ENCODE measurements around the gene ADM2. TPM values are rescaled to one million over a fixed set of nuclear protein-coding genes. Genes with fewer than 3 reads are reported as not detected.

Gene ADM2
- total RNA-seq, 2 donors from 2014 or later, result 2.6 to 6.7 TPM

DNA sequence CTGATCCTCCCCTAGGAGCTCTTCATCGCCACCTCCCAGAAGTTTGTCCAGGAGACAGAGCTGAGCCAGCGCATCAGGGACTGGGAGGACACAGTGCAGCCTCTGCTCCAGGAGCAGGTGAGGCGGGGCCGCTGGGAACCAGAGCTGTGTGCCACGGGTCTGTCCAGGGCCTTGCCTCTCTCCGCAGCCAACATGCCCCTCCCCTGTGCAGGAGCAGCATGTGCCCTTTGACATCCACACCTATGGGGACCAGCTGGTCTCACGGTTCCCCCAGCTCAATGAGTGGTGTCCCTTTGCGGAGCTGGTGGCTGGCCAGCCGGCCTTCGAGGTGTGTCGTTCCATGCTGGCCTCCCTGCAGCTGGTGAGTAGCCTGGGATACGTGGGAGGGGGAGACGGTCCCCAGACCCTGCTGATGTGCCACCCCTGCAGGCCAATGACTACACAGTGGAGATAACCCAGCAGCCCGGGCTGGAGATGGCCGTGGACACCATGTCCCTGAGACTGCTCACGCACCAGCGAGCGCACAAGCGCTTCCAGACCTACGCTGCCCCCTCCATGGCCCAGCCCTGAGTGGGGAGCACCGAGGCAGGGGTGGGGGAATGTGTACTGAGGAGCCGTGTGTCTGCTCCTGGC, 41.6 kb downstream of the ADM2 start:
- H3K27me3 Mint-ChIP-seq, result no peaks in the 10 kb centered on the region
- H3K4me1 Mint-ChIP-seq (ENCODE audit: low read depth in 2 of 2), result peaks cover 19 to 23% of the 10 kb centered on the region in 2 donors
- no peaks in the 10 kb centered on the region for H3K9me3 Mint-ChIP-seq
- ATAC-seq (no peak), DNase-seq (ENCODE audit: low spot score) (no peak)
- no peaks in the 10 kb centered on the region for H3K36me3 Mint-ChIP-seq
- no peak overlapping the region for H3K4me3 Mint-ChIP-seq
- no peak overlapping the region for H3K27ac Mint-ChIP-seq

DNA sequence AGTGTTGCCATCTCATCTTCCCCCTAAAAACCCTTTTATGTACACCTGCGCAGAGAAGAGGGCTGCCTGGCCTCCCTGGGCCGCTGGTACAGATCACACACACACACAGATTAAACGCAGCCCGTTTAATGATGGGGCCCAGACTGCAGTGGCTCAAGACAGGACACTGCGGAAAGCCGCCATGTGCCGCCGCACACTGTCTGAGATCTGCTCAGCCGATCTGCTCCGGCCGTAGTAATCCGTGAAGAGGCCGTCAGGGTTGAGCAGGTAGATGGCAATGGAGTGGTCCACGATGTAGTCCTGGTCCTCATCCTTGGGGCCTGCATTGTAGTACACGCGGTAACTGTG, 42.1 kb downstream of the ADM2 start:
- no peak overlapping the region for H3K27ac Mint-ChIP-seq
- DNase-seq (ENCODE audit: low spot score), result no peak
- no peaks in the 10 kb centered on the region for H3K9me3 Mint-ChIP-seq
- ATAC-seq, result no peak
- peaks cover 24 to 28% of the 10 kb centered on the region in 2 donors for H3K4me1 Mint-ChIP-seq (ENCODE audit: low read depth in 2 of 2)
- no peaks in the 10 kb centered on the region for H3K36me3 Mint-ChIP-seq
- no peak overlapping the region for H3K4me3 Mint-ChIP-seq
- no peaks in the 10 kb centered on the region for H3K27me3 Mint-ChIP-seq

GRCh38 chr22:50523806-50524675, 42.7 kb downstream of the ADM2 start:
- Mint-ChIP-seq H3K9me3 (no peaks in the 10 kb centered on the region), H3K27ac (peak overlapping the region; percentile 54 to 90), H3K27me3 (no peaks in the 10 kb centered on the region), H3K36me3 (no peaks in the 10 kb centered on the region), H3K4me1 (ENCODE audit: low read depth in 2 of 2) (peaks cover 29 to 34% of the 10 kb centered on the region in 2 donors), H3K4me3 (peak overlapping the region; percentile 87)
- ATAC-seq (no peak), DNase-seq (ENCODE audit: low spot score) (peak; percentile 58)

GRCh38 chr22:50524676-50525103, 43.3 kb downstream of the ADM2 start:
- Mint-ChIP-seq H3K9me3 (no peaks in the 10 kb centered on the region), H3K4me1 (ENCODE audit: low read depth in 2 of 2) (peaks cover 29 to 34% of the 10 kb centered on the region in 2 donors), H3K4me3 (peak overlapping the region; percentile 87), H3K27ac (peak overlapping the region; percentile 54 to 90), H3K27me3 (no peaks in the 10 kb centered on the region), H3K36me3 (no peaks in the 10 kb centered on the region)
- no peak for DNase-seq (ENCODE audit: low spot score)
- ATAC-seq, result no peak

- DNase-seq (ENCODE audit: low spot score) (peak; percentile 98), ATAC-seq (peak; percentile 69 to 75)
- H3K27ac Mint-ChIP-seq, result peak within 1 kb of the TSS; percentile 90 to 95
- peaks cover 29 to 34% of the 10 kb centered on the region in 2 donors for H3K4me1 Mint-ChIP-seq (ENCODE audit: low read depth in 2 of 2)
- peak within 1 kb of the TSS; percentile 88 for H3K4me3 Mint-ChIP-seq
- H3K36me3 Mint-ChIP-seq, result no peaks in the 10 kb centered on the region
- no peaks in the 10 kb centered on the region for H3K9me3 Mint-ChIP-seq
- no peaks in the 10 kb centered on the region for H3K27me3 Mint-ChIP-seq
Observed at GRCh38 chr22:50525104-50525857, 43.9 kb downstream of the ADM2 start, which contains the start of gene SCO2. SCO2 (minus strand) TSS chr22:50525598; CDS start chr22:50524411, 1,187 bp downstream.

GRCh38 chr22:50525858-50526107, 44.4 kb downstream of the ADM2 start:
- Mint-ChIP-seq H3K4me3 (peak overlapping the region; percentile 87), H3K36me3 (no peaks in the 10 kb centered on the region), H3K4me1 (ENCODE audit: low read depth in 2 of 2) (peaks cover 29 to 34% of the 10 kb centered on the region in 2 donors), H3K27me3 (no peaks in the 10 kb centered on the region), H3K9me3 (no peaks in the 10 kb centered on the region), H3K27ac (peak overlapping the region; percentile 54 to 90)
- ATAC-seq (no peak), DNase-seq (ENCODE audit: low spot score) (no peak)

GRCh38 chr22:50526108-50526833, 44.9 kb downstream of the ADM2 start:
- H3K27me3 Mint-ChIP-seq, result no peaks in the 10 kb centered on the region
- H3K9me3 Mint-ChIP-seq, result no peaks in the 10 kb centered on the region
- DNase-seq (ENCODE audit: low spot score) (peak; percentile 93), ATAC-seq (peak; percentile 59 to 72)
- H3K36me3 Mint-ChIP-seq, result no peaks in the 10 kb centered on the region
- H3K27ac Mint-ChIP-seq, result peak overlapping the region; percentile 93 to 95
- peak overlapping the region; percentile 88 for H3K4me3 Mint-ChIP-seq
- H3K4me1 Mint-ChIP-seq (ENCODE audit: low read depth in 2 of 2), result peaks cover 29 to 34% of the 10 kb centered on the region in 2 donors

- DNase-seq (ENCODE audit: low spot score) (peak; percentile 85), ATAC-seq (peak; percentile 21 to 25)
- Mint-ChIP-seq H3K4me1 (ENCODE audit: low read depth in 2 of 2) (peaks cover 29 to 34% of the 10 kb centered on the region in 2 donors), H3K9me3 (no peaks in the 10 kb centered on the region), H3K27ac (peak overlapping the region; percentile 93 to 95), H3K27me3 (no peaks in the 10 kb centered on the region), H3K4me3 (peak overlapping the region; percentile 88), H3K36me3 (no peaks in the 10 kb centered on the region)
Observed at GRCh38 chr22:50526834-50527801, 45.8 kb downstream of the ADM2 start.

DNA sequence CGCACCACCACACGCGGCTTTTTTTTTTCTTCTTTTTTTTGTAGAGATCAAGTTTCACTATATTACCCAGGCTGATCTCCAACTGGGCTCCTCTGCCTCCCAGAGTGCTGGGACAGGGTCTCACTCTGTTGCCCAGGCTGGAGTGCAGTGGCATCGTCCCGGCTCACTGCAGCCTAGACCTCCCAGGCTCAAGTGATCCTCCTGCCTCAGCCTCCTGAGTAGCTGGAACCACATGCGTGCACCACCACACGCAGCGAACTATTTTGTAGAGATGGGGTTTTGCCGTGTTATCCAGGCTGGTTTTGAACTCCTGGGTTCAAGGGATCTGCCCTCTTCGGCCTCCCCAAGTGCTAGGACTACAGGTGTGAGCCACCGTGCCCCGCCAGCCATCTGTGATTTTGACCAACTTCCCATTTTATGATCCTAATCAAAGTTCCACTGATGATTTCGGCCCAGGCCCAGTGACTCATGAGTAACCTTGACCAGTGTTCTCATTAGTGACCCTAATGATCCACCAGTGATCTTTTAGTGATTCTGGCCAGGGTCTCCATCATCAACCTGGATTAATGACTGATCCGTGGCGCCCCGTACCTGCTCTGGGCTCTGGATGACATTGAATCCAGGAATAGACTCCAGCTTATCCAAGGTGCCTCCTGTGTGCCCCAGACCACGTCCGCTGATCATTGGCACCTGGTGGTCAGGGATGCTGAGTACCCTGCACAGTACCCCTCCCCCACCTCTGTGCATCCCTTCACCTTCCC, 46.8 kb downstream of the ADM2 start:
- Mint-ChIP-seq H3K4me3 (peak overlapping the region; percentile 88), H3K4me1 (ENCODE audit: low read depth in 2 of 2) (peaks cover 35 to 40% of the 10 kb centered on the region in 2 donors), H3K27ac (peak overlapping the region; percentile 93 to 95), H3K36me3 (no peaks in the 10 kb centered on the region), H3K27me3 (no peaks in the 10 kb centered on the region), H3K9me3 (no peaks in the 10 kb centered on the region)
- DNase-seq (ENCODE audit: low spot score) (no peak), ATAC-seq (no peak)

GRCh38 chr22:50528682-50529415, 47.5 kb downstream of the ADM2 start:
- Mint-ChIP-seq H3K4me3 (peak overlapping the region; percentile 88), H3K27ac (peak overlapping the region; percentile 93 to 95), H3K9me3 (no peaks in the 10 kb centered on the region), H3K36me3 (no peaks in the 10 kb centered on the region), H3K27me3 (no peaks in the 10 kb centered on the region), H3K4me1 (ENCODE audit: low read depth in 2 of 2) (peaks cover 40 to 41% of the 10 kb centered on the region in 2 donors)
- no peak for ATAC-seq
- no peak for DNase-seq (ENCODE audit: low spot score)

DNA sequence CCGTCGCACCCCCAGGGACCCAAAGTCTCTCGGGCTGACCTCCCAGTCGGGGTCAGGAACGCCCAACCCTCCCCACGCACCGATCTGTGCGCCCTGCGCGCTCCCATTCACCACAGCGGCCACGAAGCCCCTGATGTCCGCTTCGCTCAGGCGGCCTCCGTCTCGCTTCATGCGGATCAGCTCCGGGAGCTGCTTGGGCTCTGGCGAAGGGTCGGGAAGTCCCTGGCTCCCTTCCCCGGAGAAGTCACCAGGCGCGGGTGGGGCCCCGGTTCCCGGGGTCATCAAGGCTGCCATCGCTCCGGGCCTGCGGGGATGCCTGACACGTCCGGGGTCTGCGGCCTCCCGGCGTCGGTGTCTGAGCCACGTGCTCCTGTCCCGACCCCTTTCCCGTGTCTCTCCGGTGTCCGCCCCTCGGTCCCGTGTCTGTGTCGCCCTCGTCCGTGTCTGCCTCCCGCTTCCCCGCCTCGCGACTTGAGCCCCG, 48.1 kb downstream of the ADM2 start:
- ATAC-seq, result no peak
- Mint-ChIP-seq H3K9me3 (no peaks in the 10 kb centered on the region), H3K27me3 (no peaks in the 10 kb centered on the region), H3K4me3 (peak overlapping the region; percentile 88), H3K4me1 (ENCODE audit: low read depth in 2 of 2) (peaks cover 40 to 42% of the 10 kb centered on the region in 2 donors), H3K36me3 (no peaks in the 10 kb centered on the region), H3K27ac (peak overlapping the region in 1 of 2 donors; percentile 95)
- DNase-seq (ENCODE audit: low spot score), result no peak
